NCI-H1048 (cell line): ENCODE results near the gene EFNA5.

Source experiments
- DNase-seq: peaks from one replicate; lab custom pipeline; 2025; lab: John Stamatoyannopoulos, UW

The EFNA5 gene

GRCh38 chr5:107670932-107671741, at the start of gene EFNA5:
EFNA5 (minus strand) TSS chr5:107670937.
- DNase-seq, result no peak

DNA sequence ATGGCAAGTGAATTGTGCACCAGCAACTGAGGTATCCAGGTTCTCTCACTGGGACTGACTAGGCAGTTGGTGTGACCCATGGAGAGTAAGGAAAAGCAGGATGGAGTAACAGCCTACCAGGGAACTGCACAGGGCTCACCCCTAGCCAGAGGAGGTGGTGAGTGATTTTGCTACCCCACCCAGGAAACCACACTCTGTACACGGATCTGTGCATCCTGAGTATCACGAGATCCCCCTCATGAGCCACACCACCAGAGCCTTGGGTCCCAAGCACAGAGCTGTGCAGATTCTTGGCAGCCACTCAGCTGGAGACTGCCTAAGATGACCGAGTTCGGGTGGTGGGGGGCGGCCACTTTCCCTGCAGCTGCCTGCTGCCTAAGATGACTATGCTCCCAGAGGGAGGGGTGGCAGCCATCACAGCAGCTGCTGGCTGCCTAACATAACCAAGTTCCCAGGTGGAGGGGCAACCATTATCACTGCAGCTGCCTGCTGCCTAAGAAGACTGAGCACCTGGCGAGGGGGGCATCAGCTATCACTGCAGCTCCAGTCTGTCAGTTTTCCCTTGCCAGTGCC, 48.4 kb upstream of the EFNA5 start:
- DNase-seq, result no peak

- DNase-seq, result no peak
These were observed 47.1 kb upstream of the EFNA5 start for GRCh38 chr5:107717816-107718215.

GRCh38 chr5:107713228-107713627, 42.5 kb upstream of the EFNA5 start:
- no peak for DNase-seq

DNA sequence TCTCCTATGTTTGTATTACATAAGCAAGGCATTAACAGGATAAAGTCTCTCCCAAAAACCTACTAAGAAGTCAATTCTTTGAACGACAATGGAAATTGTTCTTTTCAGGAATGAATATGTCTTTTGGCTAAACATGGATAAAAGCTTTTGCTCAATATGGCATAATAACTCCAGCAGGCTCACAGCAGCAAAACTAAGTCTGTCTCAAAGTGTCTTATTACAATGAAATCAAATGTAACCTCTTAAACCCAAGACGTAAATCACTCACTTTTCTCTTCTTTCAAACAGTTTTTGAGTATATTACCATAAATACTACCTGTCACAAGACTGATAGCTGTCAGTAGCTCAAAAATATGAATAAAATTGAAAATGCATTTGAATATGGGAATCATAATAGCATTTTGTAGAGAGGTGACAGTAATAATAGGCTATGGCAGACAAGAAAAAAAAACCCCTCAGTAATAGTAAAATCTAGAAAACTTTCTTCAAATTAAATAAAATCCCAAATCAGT, 41.7 kb upstream of the EFNA5 start:
- DNase-seq, result no peak

DNA sequence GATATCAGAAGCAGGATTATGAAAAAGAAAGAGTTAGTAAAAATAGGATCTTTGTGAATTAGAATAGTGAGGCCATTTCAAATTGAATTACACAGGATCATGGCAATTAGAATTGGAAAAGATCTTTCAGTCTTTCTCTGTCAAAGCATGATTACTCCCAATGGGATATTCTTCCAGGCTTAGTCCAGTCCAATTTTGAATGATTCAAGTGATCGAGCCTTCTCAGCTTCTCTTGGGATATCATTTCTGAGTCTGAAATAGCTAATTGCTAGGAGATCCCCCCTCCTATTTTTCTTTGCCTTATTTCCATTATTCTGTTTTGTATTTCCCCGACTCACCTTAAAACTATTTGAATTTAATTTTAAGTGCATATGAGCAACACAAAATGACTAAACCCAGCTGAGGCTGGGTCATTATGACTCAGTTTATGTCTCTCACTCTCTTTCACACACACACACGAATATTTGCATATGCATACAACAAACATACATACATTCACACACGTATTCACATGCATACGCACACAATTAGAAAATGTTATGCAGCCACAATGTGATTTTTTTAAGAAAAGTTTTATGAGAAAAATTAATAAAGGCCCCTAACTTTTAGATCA, 34.8 kb upstream of the EFNA5 start:
- DNase-seq, result no peak

DNA sequence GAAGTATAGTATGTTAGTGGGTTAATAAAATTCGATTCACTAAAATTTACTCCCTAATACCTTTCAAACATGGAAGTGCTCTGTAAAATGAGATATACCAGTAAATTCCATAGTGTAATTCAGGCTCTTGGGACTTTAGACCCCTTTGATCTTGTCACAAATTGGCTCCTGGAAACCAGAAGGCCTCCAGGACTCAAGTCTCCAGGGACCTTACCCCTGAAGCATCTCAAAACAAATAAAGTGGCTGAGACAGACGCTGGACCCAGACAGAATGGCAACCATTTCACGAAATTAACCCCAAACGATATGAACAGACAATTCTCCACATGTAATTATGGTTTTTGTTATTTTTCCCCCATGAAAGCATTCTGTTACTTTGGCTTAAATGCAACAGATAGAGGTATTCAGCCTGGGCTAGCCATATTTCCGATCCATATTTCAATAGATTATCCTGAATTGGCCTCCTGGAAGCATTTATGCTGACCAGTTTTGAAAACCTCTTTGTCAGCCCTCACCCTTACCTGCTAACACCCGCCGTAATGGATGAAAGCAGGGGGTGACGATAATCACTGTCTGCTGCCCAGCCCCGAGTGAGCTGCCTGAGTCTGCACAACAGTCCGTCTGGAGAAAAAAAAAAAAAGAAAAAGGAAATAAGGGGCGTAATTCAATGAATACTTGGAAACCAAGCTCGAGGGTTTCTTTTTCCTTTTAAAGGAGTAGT, 34.1 kb upstream of the EFNA5 start:
- DNase-seq, result no peak

DNA sequence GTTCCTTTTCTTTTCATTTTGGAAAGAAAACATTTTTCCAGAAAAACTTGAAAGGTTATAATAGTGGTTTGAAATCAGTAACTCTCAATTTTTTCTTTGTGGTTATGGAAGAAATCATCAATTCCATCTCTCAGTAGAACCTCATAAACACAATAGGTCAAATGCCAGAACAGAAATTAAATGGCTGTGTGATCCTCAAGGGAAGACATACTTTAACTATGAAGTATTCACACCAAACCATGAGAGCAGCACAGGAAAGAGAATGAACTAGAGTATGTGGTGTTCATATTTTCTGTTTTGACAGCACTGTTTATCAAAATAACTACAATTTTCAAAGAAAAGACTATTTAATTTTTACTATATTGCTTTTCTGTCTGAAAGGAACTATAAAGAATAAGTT, 29.7 kb upstream of the EFNA5 start:
- DNase-seq, result no peak

DNA sequence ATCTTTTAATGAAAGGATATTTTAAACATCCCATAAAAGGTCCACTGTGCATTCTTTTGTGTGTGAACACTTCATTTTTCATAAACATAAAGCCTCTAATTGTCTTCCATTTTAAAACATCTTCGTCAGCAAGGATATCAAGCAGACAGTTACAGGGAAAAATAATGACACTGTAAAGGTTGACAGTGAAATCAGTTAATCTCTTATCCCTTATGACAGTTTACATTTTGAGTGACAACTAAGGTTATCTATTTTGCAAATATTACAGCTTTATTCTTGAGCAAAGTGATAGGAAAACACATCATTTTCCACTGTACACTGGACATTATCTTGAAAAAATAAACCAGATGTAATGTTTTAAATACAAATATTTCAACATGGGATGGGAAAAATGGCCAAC, 28.7 kb upstream of the EFNA5 start:
- no peak for DNase-seq

GRCh38 chr5:107698286-107698685, 27.5 kb upstream of the EFNA5 start:
- DNase-seq, result no peak

DNA sequence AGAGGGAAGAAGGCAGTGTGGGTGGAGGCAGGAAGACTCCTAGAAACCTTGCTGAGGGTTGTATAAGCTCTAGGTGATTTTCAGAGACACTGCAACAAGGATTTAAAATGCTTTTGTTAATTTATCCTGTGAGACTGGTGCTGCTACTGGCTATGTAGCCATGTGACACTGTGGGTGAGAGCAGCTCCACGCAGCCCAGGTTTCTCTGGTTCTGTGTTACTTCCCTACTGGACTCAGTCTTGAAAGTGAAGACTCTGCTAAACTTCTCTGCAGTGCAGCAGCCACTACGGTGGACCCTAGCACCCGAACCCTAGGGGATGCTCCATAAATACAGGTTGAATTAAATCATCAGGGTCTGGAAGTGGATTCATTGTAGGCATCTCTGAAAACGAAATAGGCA, 25.8 kb upstream of the EFNA5 start:
- no peak for DNase-seq

DNA sequence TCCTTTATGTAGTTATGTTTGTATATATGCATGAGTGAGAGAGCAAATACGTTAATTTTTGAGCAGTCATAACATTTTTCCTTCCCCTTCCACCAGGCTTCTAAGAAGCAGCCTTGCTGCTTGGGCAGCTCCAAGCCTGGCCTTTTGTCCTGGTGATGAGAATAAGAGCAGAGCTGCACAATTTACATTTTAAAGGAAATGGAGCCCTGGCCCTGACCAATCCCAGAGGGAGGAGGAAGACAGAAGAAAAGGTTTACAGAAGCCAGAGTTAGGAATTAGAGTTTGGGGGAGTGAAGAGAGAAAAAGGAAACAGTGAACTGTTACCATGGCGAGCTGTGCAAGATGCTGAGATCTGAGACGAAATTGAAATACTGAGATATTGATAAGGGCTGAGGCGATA, 25.3 kb upstream of the EFNA5 start:
- no peak for DNase-seq

DNA sequence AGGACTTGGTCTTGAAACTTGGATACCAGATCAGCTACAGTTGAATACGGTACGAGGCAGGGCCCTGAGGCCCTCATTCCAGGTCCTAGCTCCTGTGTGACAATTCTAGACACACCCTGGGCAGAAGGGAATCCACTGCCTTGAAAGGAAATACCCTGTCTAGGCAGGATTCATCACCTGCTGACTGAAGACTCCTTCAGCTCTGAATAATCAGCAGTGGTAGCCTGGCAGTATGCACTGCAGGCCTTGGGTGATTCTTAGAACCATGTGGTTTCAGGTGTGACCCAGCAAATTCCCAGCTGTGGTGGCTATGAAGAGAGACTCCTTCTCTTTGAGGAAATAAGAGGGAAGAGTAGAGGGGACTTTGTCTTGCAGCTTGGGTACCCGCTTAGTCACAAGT, 17.2 kb upstream of the EFNA5 start:
- no peak for DNase-seq

DNA sequence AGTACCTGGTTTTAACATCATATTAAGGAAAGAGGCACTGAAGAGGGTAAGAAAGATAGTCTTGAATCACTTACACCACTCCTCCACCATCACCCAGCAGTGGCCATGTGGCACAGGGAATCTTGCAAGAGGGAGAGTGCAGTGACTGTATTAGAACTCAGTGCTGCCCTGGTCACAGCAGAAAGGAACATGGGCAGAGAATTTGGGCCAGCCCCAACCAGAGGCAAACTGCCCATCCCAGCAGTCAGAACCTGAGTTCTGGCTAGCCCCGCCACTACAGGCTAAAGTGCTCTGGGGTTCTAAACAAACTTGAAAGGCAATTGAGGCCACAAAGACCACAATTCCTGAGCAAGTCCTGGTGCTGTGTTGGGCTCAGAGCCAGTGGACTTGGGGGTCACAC, 16.7 kb upstream of the EFNA5 start:
- no peak for DNase-seq

DNA sequence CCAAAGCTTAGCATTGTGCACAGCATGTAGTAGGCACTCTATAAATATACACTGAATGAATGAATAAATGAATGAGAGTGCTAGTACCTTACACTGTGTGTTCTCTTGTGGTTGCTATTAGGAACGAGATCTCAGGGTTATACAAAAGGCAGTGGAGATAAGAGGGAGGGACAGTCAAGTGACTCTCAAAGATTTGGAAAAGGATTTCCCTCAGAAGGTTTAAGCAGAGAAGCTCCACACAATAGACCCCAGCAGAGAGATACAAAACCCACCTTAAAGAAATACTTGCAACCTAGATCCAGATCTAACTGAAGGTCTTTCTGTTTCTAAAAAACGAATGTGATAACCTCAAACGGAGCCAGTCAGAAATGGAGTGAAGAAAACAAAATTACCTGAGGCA, 11.8 kb upstream of the EFNA5 start:
- no peak for DNase-seq

DNA sequence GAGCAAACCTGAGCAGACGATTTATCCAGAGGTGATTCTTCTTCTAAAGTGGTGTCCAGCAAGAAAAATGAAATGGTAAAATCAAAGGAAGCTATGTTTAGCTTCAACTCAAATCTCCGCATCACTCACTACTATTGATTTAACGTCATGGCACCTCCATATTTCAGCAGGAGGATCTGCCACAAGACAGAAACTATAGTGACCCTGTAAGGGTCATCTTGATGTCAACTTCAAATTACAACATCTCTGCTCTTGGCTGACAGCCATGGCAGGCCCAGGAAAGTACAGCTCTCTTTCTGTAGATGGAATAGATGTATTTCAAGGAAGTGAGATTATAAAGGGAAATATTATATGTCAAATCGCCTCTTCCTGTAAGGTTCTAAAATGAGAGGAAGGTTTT, 10.1 kb upstream of the EFNA5 start:
- no peak for DNase-seq

GRCh38 chr5:107680099-107680498, 9.4 kb upstream of the EFNA5 start:
- no peak for DNase-seq

GRCh38 chr5:107676702-107677101, 6.0 kb upstream of the EFNA5 start:
- no peak for DNase-seq

- DNase-seq, result no peak
These were observed 4.5 kb upstream of the EFNA5 start for GRCh38 chr5:107675201-107675600.

- no peak for DNase-seq
These were observed 3.9 kb upstream of the EFNA5 start for GRCh38 chr5:107674655-107675054.

GRCh38 chr5:107673368-107674136, 2.8 kb upstream of the EFNA5 start:
- DNase-seq, result peak; percentile 74

GRCh38 chr5:107673039-107673367, 2.3 kb upstream of the EFNA5 start:
- DNase-seq, result no peak
